HCT116 (cell line): Measurements from ENCODE around the gene INPP4A. TPM values are rescaled to one million over a fixed set of nuclear protein-coding genes. Genes with fewer than 3 reads are reported as not detected.

Experiments used
- ATAC-seq: fragments of 200-7000 bp; cut with Tn5 transposase; 2 replicates; pipeline ENCODE4 v1.9.1; 2020; ENCODE audit warnings: mild to moderate bottlenecking, moderate library complexity
- BruUV-seq: library from RNA; stranded (reverse); fragments of 400-500 nt; replicated peaks from 2 replicates; lab custom pipeline; 2021; lab: Mats Ljungman, UMichigan
- CTCF ChIA-PET: fragments of 300-600 bp; sonication (Branson Sonifier 250); formaldehyde crosslinking; loops from one replicate; lab custom pipeline; 2021; ENCODE audit warnings: antibody characterized with exemption; lab: Charles Lee
- POLR2A ChIA-PET: fragments of 300-600, 350-600 bp; sonication (Branson Sonifier 250); formaldehyde crosslinking; loops from one replicate; lab custom pipeline; 2021; ENCODE audit warnings: antibody characterized with exemption; lab: Charles Lee
- RAD21 ChIA-PET, 2 experiments: fragments of 300-600 bp; sonication (Branson Sonifier 250); formaldehyde crosslinking; loops; one replicate each; lab custom pipeline; 2023; ENCODE audit warnings: low total read pairs in 2 of 2; ENCODE audit not compliant: uncharacterized antibody in 2 of 2, unreplicated experiment in 2 of 2, low non-redundant PET in 1 of 2; lab: Charles Lee
- DNase-seq: peaks from one replicate; pipeline ENCODE4 v3.0.0-alpha.2; 2010; ENCODE audit warnings: low read depth, low spot score
- H2AFZ ChIP-seq: fragments of 200-600 bp; shearing (Covaris generic), sonication (generic); 2 replicates; pipeline ENCODE4 v1.6.1; 2017; ENCODE audit warnings: low read depth, mixed run types, mixed read lengths, antibody characterized with exemption, low read length; ENCODE audit not compliant: poor library complexity, severe bottlenecking
- H3K27ac ChIP-seq: 2 replicates; pipeline ENCODE4 v1.5.1; 2012; ENCODE audit warnings: low read depth, low read length
- H3K27me3 ChIP-seq: fragments of 200-600 bp; sonication (generic); 2 replicates; pipeline ENCODE4 v1.6.1; 2016; ENCODE audit warnings: mixed run types, low read length, mixed read lengths; ENCODE audit not compliant: insufficient read depth
- H3K36me3 ChIP-seq, 2 experiments: fragments of 200-500 bp in 1 of 2; fragments of 200-600 bp in 1 of 2; sonication (Bioruptor generic) in 1 of 2; sonication (generic) in 1 of 2; 2 replicates each; pipeline versions ENCODE4 v1.5.1 to v1.6.1; 2014 to 2016; ENCODE audit warnings: low read length in 2 of 2, inconsistent platforms in 1 of 2, mixed read lengths in 1 of 2, mixed run types in 1 of 2; ENCODE audit not compliant: insufficient read depth in 2 of 2, control insufficient read depth in 1 of 2
- H3K4me1 ChIP-seq, 2 experiments: fragments of 200-600 bp in 1 of 2; sonication (generic) in 1 of 2; 2 replicates each; pipeline versions ENCODE4 v1.5.1 to v1.6.1; 2012 to 2017; ENCODE audit warnings: low read length in 2 of 2, inconsistent platforms in 1 of 2, mild to moderate bottlenecking in 1 of 2, mixed read lengths in 1 of 2, mixed run types in 1 of 2, moderate library complexity in 1 of 2; ENCODE audit not compliant: insufficient read depth in 2 of 2, control insufficient read depth in 1 of 2
- H3K4me2 ChIP-seq: fragments of 200-600 bp; sonication (generic); 2 replicates; pipeline ENCODE4 v1.6.1; 2017; ENCODE audit warnings: mixed run types, low read length, mixed read lengths
- H3K4me3 ChIP-seq, 2 experiments: fragments of 200-600 bp in 1 of 2; sonication (generic) in 1 of 2; replicated peaks in 1 of 2; 2 replicates each; pipeline ENCODE4 v1.5.1; 2011 to 2016; ENCODE audit warnings: low read length in 2 of 2, control low read depth in 1 of 2, low read depth in 1 of 2, mild to moderate bottlenecking in 1 of 2, mixed read lengths in 1 of 2, mixed run types in 1 of 2
- H3K79me2 ChIP-seq: fragments of 200-600 bp; sonication (generic); 2 replicates; pipeline ENCODE4 v1.6.1; 2017; ENCODE audit warnings: mild to moderate bottlenecking, mixed run types, low read length, moderate library complexity, mixed read lengths; ENCODE audit not compliant: insufficient read depth
- H3K9ac ChIP-seq: fragments of 200-600 bp; sonication (generic); 2 replicates; pipeline ENCODE4 v1.6.1; 2016; ENCODE audit warnings: low read length, mixed read lengths
- H3K9me2 ChIP-seq: fragments of 200-600 bp; sonication (generic), shearing (Covaris generic); 2 replicates; pipeline ENCODE4 v1.6.1; 2017; ENCODE audit warnings: mixed run types, mild to moderate bottlenecking, moderate library complexity; ENCODE audit not compliant: insufficient read depth
- H3K9me3 ChIP-seq, 2 experiments: fragments of 200-500 bp in 1 of 2; fragments of 200-600 bp in 1 of 2; sonication (Bioruptor generic) in 1 of 2; sonication (generic) in 1 of 2; 2 replicates each; pipeline ENCODE4 v1.6.1; 2014 to 2017; ENCODE audit warnings: low read length in 2 of 2, mixed read lengths in 2 of 2, inconsistent platforms in 1 of 2, low read depth in 1 of 2, mild to moderate bottlenecking in 1 of 2, mixed run types in 1 of 2, moderate library complexity in 1 of 2; ENCODE audit not compliant: control insufficient read depth in 1 of 2, insufficient read depth in 1 of 2
- H4K20me1 ChIP-seq: fragments of 200-600 bp; sonication (generic), shearing (Covaris generic); 2 replicates; pipeline ENCODE4 v1.6.1; 2017; ENCODE audit warnings: mixed run types, mild to moderate bottlenecking, moderate library complexity; ENCODE audit not compliant: insufficient read depth
- EZH2 ChIP-seq: fragments of 200-600 bp; sonication (generic); IDR thresholded peaks from 2 replicates; pipeline ENCODE4 v1.6.1; 2017; ENCODE audit warnings: antibody characterized with exemption, mixed run types
- EZH2phosphoT487 ChIP-seq: fragments of 200-600 bp; IDR thresholded peaks from 2 replicates; pipeline ENCODE4 v1.6.1; 2018; ENCODE audit warnings: antibody characterized with exemption, borderline replicate concordance
- TCF7L2 ChIP-seq: IDR thresholded peaks from 2 replicates; pipeline ENCODE4 v1.7.0; 2011; ENCODE audit warnings: borderline replicate concordance, inconsistent platforms; ENCODE audit not compliant: insufficient read depth, insufficient read length; ENCODE audit errors: extremely low read depth
- ZFX ChIP-seq: fragments of 450-650 bp; IDR thresholded peaks from 2 replicates; pipeline ENCODE4 v1.6.1; 2017
- intact Hi-C: fragments of 100-400 bp; cut with micrococcal nuclease; formaldehyde crosslinking; loops from 2 replicates; pipeline ENCODE4 v1.10.0; 2022
- total RNA-seq: library from RNA; stranded (reverse); gene quantifications from one replicate; pipeline ENCODE4 v1.2.1, GENCODE V29; 2021; ENCODE audit not compliant: unreplicated experiment

The INPP4A gene
- total RNA-seq, 1 experiment from 2014 or later: 18.5 TPM

DNA sequence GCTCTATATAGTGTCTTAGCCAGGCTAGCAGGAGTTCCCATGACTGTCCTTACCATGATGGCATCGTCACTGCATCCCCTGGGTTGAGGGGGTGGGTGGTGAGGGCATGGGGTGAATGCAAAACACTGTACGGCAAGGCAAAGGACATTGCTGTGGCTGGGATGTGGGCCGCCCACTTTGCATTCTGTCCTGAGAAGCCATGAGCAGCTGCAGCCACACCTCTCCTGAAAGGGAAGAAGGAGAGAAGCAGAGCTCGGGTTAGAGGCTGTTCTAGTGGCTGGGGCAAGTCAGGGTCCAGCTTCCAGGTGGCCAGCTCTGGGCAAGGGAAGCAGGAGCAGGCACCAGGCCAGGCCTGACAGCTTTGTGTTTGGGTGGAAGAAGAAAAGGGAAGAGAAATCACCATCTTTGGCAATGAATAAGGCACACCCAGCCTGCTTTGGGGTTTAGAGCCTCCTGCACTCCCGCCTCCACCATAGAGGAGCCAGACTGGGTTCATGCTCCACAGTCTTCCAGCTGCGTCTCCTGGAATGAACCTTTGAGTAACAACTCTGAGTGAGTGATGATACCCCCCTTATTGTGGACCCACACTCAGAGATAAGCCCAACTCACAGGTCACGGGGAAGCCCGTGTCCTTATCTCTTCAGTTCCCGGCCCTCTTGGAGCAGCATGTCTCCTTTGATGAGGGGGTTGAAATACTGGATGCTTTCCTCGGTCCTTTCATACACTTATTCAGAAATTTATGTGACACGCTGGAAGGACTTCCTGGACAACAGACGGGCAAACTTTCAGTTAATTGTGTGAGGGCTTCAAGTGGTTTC lies 63.4 kb downstream of the INPP4A start:
- H4K20me1 ChIP-seq: no peaks in the 10 kb centered on the region
- TF ChIP-seq TCF7L2 (no peak), EZH2 (no peak)
- TF ChIP-seq, all 23 proteins: peak for 0
- H3K9ac ChIP-seq: no peak overlapping the region
- intact Hi-C loops: no loop called here
- ChIA-PET RAD21 (no interaction called here), CTCF (no interaction called here), POLR2A (no interaction called here)
- DNase-seq (no peak), ATAC-seq (no peak)
- H3K27ac ChIP-seq: no peak overlapping the region
- no peaks in the 10 kb centered on the region for H3K4me1 ChIP-seq
- no peak overlapping the region for H3K4me2 ChIP-seq
- H3K79me2 ChIP-seq: no peaks in the 10 kb centered on the region
- no peaks in the 10 kb centered on the region for H3K36me3 ChIP-seq
- H3K27me3 ChIP-seq: no peaks in the 10 kb centered on the region
- BruUV-seq: no TSS peak
- no peaks in the 10 kb centered on the region for H3K9me2 ChIP-seq
- H3K4me3 ChIP-seq: no peak overlapping the region
- H3K9me3 ChIP-seq: no peaks in the 10 kb centered on the region
- no peak overlapping the region for H2AFZ ChIP-seq

DNA sequence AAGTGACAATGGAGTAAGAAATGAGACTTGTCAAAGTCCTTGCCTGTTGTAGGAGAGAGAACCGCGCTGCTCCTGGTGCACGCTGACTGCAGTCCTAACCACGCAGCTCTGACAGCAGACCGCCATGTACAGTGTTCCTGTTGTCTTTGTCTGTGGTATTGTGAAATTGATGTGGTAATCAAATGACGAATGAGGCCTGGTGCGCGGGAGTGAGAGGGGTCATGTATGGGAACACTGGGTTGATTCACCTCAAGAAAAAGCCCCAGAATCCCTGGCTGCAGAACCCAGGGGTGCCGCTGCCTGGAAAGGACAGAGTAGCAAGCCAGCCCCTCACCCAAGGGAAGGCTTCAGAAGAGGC lies 64.0 kb downstream of the INPP4A start:
- DNase-seq: no peak
- RAD21 ChIA-PET: no interaction called here
- ATAC-seq: no peak
- H3K27me3 ChIP-seq: no peaks in the 10 kb centered on the region
- no peak overlapping the region for H2AFZ ChIP-seq
- no peaks in the 10 kb centered on the region for H4K20me1 ChIP-seq
- H3K9ac ChIP-seq: no peak overlapping the region
- TF ChIP-seq ZFX (no peak), EZH2phosphoT487 (no peak)
- TF ChIP-seq, all 23 proteins: peak for 0
- H3K79me2 ChIP-seq: no peaks in the 10 kb centered on the region
- no peak overlapping the region for H3K27ac ChIP-seq
- no peaks in the 10 kb centered on the region for H3K36me3 ChIP-seq
- H3K4me3 ChIP-seq: no peak overlapping the region
- H3K4me1 ChIP-seq: no peaks in the 10 kb centered on the region
- no peak overlapping the region for H3K4me2 ChIP-seq
- intact Hi-C loops: no loop called here
- no peaks in the 10 kb centered on the region for H3K9me2 ChIP-seq
- no peaks in the 10 kb centered on the region for H3K9me3 ChIP-seq
- ChIA-PET POLR2A (no interaction called here), CTCF (no interaction called here)
- BruUV-seq: no TSS peak
